Measurements from ENCODE around the gene SIPA1. TPM values are rescaled to one million over a fixed set of nuclear protein-coding genes. Genes with fewer than 3 reads are reported as not detected.
"Not testable (repeated sequence)": the region's sequence is repeated elsewhere in the genome, so short reads cannot be mapped to it uniquely, and the experiment has no call there.

Gene SIPA1
- total and polyA plus RNA-seq, 8 donors = 40.5 to 107 (median 47.8) TPM

DNA sequence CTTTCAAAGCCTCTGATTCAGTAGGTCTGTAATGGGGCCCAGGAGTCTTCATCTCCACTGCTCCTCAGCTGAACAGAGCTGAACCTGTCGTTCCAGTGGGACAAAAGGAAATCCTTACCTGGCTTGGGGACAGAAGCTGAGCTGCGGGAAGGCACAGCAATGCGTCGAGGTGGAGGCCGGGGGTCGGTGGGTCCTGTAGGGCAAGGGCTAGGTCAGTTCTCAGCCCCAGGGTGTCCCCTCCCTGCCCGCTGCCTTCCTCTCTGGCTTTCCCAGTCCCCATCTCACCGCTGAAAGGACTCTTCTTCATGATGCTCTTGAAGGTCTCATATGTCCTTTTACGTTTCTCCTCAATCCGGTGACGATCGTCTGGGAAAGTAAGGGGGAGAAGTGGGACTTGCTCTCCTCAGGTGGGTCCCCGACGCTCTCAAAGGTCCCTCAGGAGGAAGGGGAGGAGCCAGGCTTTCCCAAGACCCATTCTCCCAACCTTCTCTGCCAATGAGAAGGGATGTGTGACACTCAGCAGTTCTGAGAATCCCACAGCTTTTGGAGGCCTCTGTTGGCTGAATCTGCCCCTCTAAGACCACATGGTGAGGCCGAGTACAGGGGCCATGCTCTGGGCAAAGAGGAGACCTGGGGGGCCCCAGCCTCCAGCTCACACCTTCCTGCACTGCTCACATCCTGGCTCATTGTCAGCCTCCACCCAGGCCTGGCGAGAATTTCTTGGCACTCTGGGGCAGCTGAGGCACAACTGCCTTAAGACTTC is 17.9 kb downstream of the SIPA1 start:
- intact Hi-C loops (cut with DNase I) = no loop called here
- peaks cover 32 to 69% of the 10 kb centered on the region in 2 donors for H3K4me1 ChIP-seq
- DNase-seq (no peak), ATAC-seq (no peak)
- TF ChIP-seq, protein P1, sequence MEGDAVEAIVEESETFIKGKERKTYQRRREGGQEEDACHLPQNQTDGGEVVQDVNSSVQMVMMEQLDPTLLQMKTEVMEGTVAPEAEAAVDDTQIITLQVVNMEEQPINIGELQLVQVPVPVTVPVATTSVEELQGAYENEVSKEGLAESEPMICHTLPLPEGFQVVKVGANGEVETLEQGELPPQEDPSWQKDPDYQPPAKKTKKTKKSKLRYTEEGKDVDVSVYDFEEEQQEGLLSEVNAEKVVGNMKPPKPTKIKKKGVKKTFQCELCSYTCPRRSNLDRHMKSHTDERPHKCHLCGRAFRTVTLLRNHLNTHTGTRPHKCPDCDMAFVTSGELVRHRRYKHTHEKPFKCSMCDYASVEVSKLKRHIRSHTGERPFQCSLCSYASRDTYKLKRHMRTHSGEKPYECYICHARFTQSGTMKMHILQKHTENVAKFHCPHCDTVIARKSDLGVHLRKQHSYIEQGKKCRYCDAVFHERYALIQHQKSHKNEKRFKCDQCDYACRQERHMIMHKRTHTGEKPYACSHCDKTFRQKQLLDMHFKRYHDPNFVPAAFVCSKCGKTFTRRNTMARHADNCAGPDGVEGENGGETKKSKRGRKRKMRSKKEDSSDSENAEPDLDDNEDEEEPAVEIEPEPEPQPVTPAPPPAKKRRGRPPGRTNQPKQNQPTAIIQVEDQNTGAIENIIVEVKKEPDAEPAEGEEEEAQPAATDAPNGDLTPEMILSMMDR (IDR thresholded peaks at IDR 0.05) = no peak
- peaks cover 0 to 80% of the 10 kb centered on the region in 2 donors for H3K36me3 ChIP-seq
- no peak overlapping the region for H3K27ac ChIP-seq
- no peaks in the 10 kb centered on the region for H3K27me3 ChIP-seq
- no peak overlapping the region for H3K4me3 ChIP-seq
- H3K9me3 ChIP-seq = no peaks in the 10 kb centered on the region

DNA sequence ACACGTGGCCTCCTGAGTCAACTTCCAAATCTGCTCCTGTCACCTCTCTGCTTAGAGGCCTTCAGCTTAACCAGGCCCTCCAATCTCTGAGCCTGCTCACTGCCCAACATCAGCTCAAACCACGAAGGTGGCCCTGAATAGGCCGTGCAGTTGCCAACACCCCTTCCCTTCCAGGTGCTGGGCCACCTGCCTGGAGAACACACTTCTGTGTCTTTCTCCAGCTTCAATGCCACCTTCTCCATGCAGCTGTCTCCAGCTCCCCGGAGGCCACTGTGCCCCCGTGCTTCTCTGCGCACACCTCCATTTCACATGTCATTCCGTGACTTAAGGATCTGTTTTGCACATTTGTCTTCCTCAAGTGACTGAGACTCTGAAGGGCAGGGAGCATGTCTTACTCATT is 19.5 kb downstream of the SIPA1 start:
- ATAC-seq = no peak
- peaks cover 0 to 82% of the 10 kb centered on the region in 2 donors for H3K36me3 ChIP-seq
- DNase-seq = no peak

DNA sequence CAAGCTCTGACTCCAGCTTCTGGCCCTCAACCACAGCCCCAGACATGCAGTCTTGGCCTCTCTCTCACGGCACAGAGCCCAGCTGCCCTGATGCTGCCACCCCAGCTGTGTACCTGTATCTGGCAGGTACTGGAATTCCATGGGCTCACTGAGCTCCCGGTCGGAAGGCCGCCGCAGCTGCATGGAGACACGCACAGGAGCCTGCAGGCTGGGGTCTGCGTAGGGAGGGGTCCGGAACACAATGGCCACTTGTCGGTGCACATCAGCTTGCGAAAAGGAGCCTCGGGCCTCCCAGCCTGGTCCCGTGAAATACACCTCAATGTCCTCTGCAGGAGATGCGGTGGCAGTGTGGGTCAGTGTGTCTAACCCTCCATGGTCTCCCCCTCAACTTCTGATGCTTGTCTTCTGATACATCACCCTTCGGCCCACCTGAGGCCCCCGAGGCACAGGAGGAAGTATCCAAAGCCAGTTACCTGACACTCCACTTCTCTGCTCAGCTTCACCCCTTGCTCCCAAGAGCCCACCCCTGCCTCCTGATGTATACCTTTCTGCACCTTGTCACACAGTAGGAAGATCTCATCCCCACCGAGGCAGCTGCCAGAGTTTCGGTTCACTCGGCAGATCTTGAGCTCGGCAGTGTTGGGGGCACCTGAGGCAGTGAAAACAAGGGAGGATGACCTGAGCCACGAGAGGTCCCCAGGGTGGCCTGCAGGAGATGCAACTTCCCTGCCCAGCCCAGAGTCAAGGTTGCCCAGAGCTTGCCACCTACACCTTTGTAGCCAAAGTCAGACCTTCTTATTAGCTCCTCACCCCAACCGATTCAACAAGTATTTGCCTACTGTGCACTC is 20.5 kb downstream of the SIPA1 start:
- intact Hi-C loops (cut with DNase I) = no loop called here
- H3K27ac ChIP-seq = no peak overlapping the region
- DNase-seq (no peak), ATAC-seq (no peak)
- H3K4me3 ChIP-seq = no peak overlapping the region
- H3K36me3 ChIP-seq = peaks cover 0 to 82% of the 10 kb centered on the region in 2 donors
- TF ChIP-seq, protein P1 (IDR thresholded peaks at IDR 0.05) = no peak
- peaks cover 22 to 62% of the 10 kb centered on the region in 2 donors for H3K4me1 ChIP-seq
- H3K9me3 ChIP-seq = no peaks in the 10 kb centered on the region
- no peaks in the 10 kb centered on the region for H3K27me3 ChIP-seq

More for the DNA sequence above, 19.5 kb downstream of the SIPA1 start:
- H3K4me3 ChIP-seq = no peak overlapping the region
- TF ChIP-seq, protein P1 (IDR thresholded peaks at IDR 0.05) = no peak
- no peak overlapping the region for H3K27ac ChIP-seq
- H3K9me3 ChIP-seq = no peaks in the 10 kb centered on the region
- H3K4me1 ChIP-seq = peaks cover 27 to 68% of the 10 kb centered on the region in 2 donors
- intact Hi-C loops (cut with DNase I) = no loop called here
- H3K27me3 ChIP-seq = no peaks in the 10 kb centered on the region

DNA sequence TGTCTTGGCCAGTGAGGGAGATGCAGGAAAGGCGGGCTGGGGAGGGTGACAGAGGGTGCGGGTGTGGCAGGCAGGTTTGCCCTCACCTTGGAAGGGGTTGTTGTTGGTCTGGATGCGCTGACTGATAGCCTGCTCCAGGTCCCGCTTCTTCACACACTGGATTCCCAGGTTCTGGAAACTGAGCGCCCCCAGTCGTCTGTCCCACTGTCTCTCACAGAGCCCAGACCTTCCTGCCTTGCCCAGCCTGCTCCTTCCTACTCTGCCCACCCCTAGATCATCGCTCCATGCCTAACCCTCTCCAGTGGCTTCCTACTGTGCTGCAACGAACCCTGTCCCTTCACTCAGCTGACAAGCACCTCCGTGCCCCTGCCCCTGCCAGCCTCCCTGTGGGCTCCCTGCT is 22.1 kb downstream of the SIPA1 start:
- Histone ChIP-seq H3K27ac (no peak overlapping the region), H3K36me3 (peaks cover 0 to 66% of the 10 kb centered on the region in 2 donors), H3K9me3 (no peaks in the 10 kb centered on the region), H3K4me3 (no peak overlapping the region), H3K4me1 (peaks cover 11 to 61% of the 10 kb centered on the region in 2 donors), H3K27me3 (no peaks in the 10 kb centered on the region)
- intact Hi-C loops (cut with DNase I) = no loop called here
- TF ChIP-seq, protein P1 (IDR thresholded peaks at IDR 0.05) = no peak
- ATAC-seq (no peak), DNase-seq (no peak)

DNA sequence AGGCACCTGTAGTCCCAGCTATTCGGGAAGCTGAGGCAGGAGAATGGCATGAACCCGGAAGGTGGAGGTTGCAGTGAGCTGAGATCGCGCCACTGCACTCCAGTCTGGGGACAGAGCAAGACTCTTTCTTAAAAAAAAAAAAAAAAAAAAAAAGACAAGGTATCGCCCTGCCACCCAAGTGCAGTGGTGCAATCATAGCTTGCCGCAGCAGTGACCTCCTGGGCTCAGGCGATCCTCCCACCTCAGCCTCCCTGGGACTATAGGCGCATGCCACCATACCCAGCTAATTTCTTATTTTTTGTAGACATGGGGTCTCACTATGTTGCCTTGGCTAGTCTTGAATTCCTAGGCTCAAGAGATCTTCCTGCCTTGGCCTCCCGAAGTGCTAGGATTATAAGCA is 23.0 kb downstream of the SIPA1 start:
- H3K36me3 ChIP-seq = peaks cover 0 to 58% of the 10 kb centered on the region in 2 donors
- H3K27ac ChIP-seq; ATAC-seq; H3K9me3 ChIP-seq; H3K27me3 ChIP-seq; intact Hi-C loops (cut with DNase I); DNase-seq: not testable (repeated sequence)
- peak overlapping the region in 1 of 2 donors; percentile 81 for H3K4me3 ChIP-seq
- H3K4me1 ChIP-seq = peaks cover 11 to 57% of the 10 kb centered on the region in 2 donors
